Measurements from ENCODE around the gene SHROOM3. TPM values are rescaled to one million over a fixed set of nuclear protein-coding genes. Genes with fewer than 3 reads are reported as not detected.

Gene SHROOM3
- polyA plus RNA-seq, 1 donor from 2014 or later = 2.7 TPM

- TF ChIP-seq, protein P1, sequence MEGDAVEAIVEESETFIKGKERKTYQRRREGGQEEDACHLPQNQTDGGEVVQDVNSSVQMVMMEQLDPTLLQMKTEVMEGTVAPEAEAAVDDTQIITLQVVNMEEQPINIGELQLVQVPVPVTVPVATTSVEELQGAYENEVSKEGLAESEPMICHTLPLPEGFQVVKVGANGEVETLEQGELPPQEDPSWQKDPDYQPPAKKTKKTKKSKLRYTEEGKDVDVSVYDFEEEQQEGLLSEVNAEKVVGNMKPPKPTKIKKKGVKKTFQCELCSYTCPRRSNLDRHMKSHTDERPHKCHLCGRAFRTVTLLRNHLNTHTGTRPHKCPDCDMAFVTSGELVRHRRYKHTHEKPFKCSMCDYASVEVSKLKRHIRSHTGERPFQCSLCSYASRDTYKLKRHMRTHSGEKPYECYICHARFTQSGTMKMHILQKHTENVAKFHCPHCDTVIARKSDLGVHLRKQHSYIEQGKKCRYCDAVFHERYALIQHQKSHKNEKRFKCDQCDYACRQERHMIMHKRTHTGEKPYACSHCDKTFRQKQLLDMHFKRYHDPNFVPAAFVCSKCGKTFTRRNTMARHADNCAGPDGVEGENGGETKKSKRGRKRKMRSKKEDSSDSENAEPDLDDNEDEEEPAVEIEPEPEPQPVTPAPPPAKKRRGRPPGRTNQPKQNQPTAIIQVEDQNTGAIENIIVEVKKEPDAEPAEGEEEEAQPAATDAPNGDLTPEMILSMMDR (IDR thresholded peaks at IDR 0.05; ENCODE audit: poor library complexity, severe bottlenecking) = no peak
These were observed 35.5 kb downstream of the SHROOM3 start (continued) for GRCh38 chr4:76470532-76470931.

DNA sequence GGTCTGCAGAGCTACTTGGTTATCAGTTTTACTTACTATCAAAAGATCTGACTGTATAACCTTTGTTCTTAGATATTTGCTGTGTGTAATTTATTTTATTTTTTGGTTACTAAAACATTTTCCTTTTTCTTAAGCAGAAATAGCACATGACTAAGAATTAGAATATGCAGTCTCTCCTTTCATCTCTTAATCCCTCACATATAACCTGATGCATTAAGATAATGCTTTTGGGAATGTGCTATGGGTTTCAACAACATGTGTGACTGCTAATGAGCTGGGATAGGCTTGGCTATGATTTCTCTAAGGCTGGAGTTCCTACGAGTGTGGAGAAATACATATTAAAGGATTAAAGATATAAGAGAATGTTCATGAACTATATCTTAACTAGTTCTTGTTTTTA, 41.5 kb downstream of the SHROOM3 start:
- H3K36me3 ChIP-seq (ENCODE audit: insufficient read depth, low read length) = no peaks in the 10 kb centered on the region
- H4K20me1 ChIP-seq (ENCODE audit: insufficient read depth) = no peaks in the 10 kb centered on the region
- peaks cover 43% of the 10 kb centered on the region for H3K79me2 ChIP-seq (replicated peaks; ENCODE audit: insufficient read depth, low read length)
- H3K9ac ChIP-seq (ENCODE audit: low read length) = no peak overlapping the region
- H3F3A ChIP-seq (ENCODE audit: insufficient read depth, low read length, poor library complexity, severe bottlenecking) = no peaks in the 10 kb centered on the region
- no peak overlapping the region for H2AFZ ChIP-seq (ENCODE audit: low read depth, low read length)
- no peak overlapping the region for H3K4me2 ChIP-seq (ENCODE audit: low read length)
- H3K27me3 ChIP-seq (ENCODE audit: insufficient read depth, low read depth, low read length) = no peaks in the 10 kb centered on the region
- TF ChIP-seq TAF1 (IDR thresholded peaks at IDR 0.05; ENCODE audit: low read depth) = no peak
- H3K9me3 ChIP-seq (ENCODE audit: low read length) = no peaks in the 10 kb centered on the region
- no peak overlapping the region for H3K4me3 ChIP-seq (ENCODE audit: low read length)
- H3K27ac ChIP-seq (ENCODE audit: low read length) = no peak overlapping the region
- H3K9me2 ChIP-seq (ENCODE audit: insufficient read depth, low read length) = no peaks in the 10 kb centered on the region

- no peak overlapping the region for H3K9ac ChIP-seq (ENCODE audit: low read length)
- H3K27me3 ChIP-seq (ENCODE audit: insufficient read depth, low read depth, low read length) = no peaks in the 10 kb centered on the region
- H3K4me3 ChIP-seq (ENCODE audit: low read length) = no peak overlapping the region
- no peaks in the 10 kb centered on the region for H3K36me3 ChIP-seq (ENCODE audit: insufficient read depth, low read length)
- no peaks in the 10 kb centered on the region for H3K9me2 ChIP-seq (ENCODE audit: insufficient read depth, low read length)
- H3K27ac ChIP-seq (ENCODE audit: low read length) = no peak overlapping the region
- no peaks in the 10 kb centered on the region for H4K20me1 ChIP-seq (ENCODE audit: insufficient read depth)
- no peak overlapping the region for H2AFZ ChIP-seq (ENCODE audit: low read depth, low read length)
- no peaks in the 10 kb centered on the region for H3F3A ChIP-seq (ENCODE audit: insufficient read depth, low read length, poor library complexity, severe bottlenecking)
- peaks cover 47% of the 10 kb centered on the region for H3K79me2 ChIP-seq (replicated peaks; ENCODE audit: insufficient read depth, low read length)
- H3K4me2 ChIP-seq (ENCODE audit: low read length) = no peak overlapping the region
- no peaks in the 10 kb centered on the region for H3K9me3 ChIP-seq (ENCODE audit: low read length)
- TF ChIP-seq, protein P1 (IDR thresholded peaks at IDR 0.05; ENCODE audit: poor library complexity, severe bottlenecking) = no peak
- TF ChIP-seq POLR2AphosphoS5 (IDR thresholded peaks at IDR 0.05) = no peak
- TF ChIP-seq SMC3 (conservative IDR thresholded peaks at IDR 0.05; ENCODE audit: poor library complexity) = no peak
- no peak for TF ChIP-seq EP300 (conservative IDR thresholded peaks at IDR 0.05; ENCODE audit: poor library complexity, severe bottlenecking)
- no peak for TF ChIP-seq RAD21 (conservative IDR thresholded peaks at IDR 0.05)
- TF ChIP-seq TAF1 (IDR thresholded peaks at IDR 0.05; ENCODE audit: low read depth) = no peak
- TF ChIP-seq, protein P2, sequence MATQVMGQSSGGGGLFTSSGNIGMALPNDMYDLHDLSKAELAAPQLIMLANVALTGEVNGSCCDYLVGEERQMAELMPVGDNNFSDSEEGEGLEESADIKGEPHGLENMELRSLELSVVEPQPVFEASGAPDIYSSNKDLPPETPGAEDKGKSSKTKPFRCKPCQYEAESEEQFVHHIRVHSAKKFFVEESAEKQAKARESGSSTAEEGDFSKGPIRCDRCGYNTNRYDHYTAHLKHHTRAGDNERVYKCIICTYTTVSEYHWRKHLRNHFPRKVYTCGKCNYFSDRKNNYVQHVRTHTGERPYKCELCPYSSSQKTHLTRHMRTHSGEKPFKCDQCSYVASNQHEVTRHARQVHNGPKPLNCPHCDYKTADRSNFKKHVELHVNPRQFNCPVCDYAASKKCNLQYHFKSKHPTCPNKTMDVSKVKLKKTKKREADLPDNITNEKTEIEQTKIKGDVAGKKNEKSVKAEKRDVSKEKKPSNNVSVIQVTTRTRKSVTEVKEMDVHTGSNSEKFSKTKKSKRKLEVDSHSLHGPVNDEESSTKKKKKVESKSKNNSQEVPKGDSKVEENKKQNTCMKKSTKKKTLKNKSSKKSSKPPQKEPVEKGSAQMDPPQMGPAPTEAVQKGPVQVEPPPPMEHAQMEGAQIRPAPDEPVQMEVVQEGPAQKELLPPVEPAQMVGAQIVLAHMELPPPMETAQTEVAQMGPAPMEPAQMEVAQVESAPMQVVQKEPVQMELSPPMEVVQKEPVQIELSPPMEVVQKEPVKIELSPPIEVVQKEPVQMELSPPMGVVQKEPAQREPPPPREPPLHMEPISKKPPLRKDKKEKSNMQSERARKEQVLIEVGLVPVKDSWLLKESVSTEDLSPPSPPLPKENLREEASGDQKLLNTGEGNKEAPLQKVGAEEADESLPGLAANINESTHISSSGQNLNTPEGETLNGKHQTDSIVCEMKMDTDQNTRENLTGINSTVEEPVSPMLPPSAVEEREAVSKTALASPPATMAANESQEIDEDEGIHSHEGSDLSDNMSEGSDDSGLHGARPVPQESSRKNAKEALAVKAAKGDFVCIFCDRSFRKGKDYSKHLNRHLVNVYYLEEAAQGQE (IDR thresholded peaks at IDR 0.05; ENCODE audit: borderline replicate concordance) = no peak
- no peak for TF ChIP-seq MXI1 (conservative IDR thresholded peaks at IDR 0.05; ENCODE audit: poor library complexity, severe bottlenecking)
- no peak for TF ChIP-seq EZH2 (IDR thresholded peaks at IDR 0.05; ENCODE audit: borderline replicate concordance, insufficient read depth, low read length, poor library complexity, severe bottlenecking)
These were observed 49.6 kb downstream of the SHROOM3 start for GRCh38 chr4:76484654-76485053.

All from neural cell (in vitro differentiated cells).